Esophagus (tissue), 2 donors: ENCODE measurements around the gene CPM. TPM values are rescaled to one million over a fixed set of nuclear protein-coding genes. Genes with fewer than 3 reads are reported as not detected.
"Not testable (repeated sequence)": the region's sequence is repeated elsewhere in the genome, so short reads cannot be mapped to it uniquely, and the experiment has no call there.

Experiments used
- H3K27ac ChIP-seq, 2 donors: one replicate each; pipeline ENCODE4 v1.5.1; 2013; ENCODE audit warnings: low read depth in 2 of 2, mild to moderate bottlenecking in 2 of 2, inconsistent platforms in 1 of 2, low read length in 1 of 2, moderate library complexity in 1 of 2
- H3K27me3 ChIP-seq, 2 donors: one replicate each; pipeline ENCODE4 v1.6.1; 2013; ENCODE audit warnings: low read length in 2 of 2, control low read depth in 1 of 2, mild to moderate bottlenecking in 1 of 2; ENCODE audit not compliant: insufficient read depth in 2 of 2, control insufficient read depth in 1 of 2
- H3K36me3 ChIP-seq, 2 donors: one replicate each; pipeline ENCODE4 v1.6.1; 2013; ENCODE audit warnings: low read length in 1 of 2; ENCODE audit not compliant: control insufficient read depth in 2 of 2, insufficient read depth in 2 of 2
- H3K4me1 ChIP-seq, 2 donors: one replicate each; pipeline ENCODE4 v1.6.1; 2013; ENCODE audit warnings: low read length in 1 of 2; ENCODE audit not compliant: control insufficient read depth in 2 of 2, insufficient read depth in 2 of 2
- H3K4me3 ChIP-seq, 2 donors: one replicate each; pipeline ENCODE4 v1.5.1; 2013; ENCODE audit warnings: low read length in 2 of 2, mild to moderate bottlenecking in 2 of 2, low read depth in 1 of 2, moderate library complexity in 1 of 2
- H3K9me3 ChIP-seq, 2 donors: one replicate each; pipeline ENCODE4 v1.6.1; 2013; ENCODE audit warnings: mild to moderate bottlenecking in 2 of 2, low read depth in 1 of 2, low read length in 1 of 2, moderate library complexity in 1 of 2; ENCODE audit not compliant: control insufficient read depth in 2 of 2, insufficient read depth in 1 of 2
- WGBS, 2 donors: extraction: QIAGEN DNeasy Blood & Tissue Kit; methylation state at CpG; one replicate each; pipeline ENCODE4 v1.1.7; 2013; 5-methylcytosine and 5-hydroxymethylcytosine counted together
- polyA plus RNA-seq, 2 donors: library from polyadenylated mRNA; stranded (reverse); fragments of 200-250 nt; gene quantifications; one replicate each; pipeline ENCODE4 v1.2.3, GENCODE V29; 2013
- donor health status: healthy with polysubstance abuse.
- donor health status: Bipolar disorder and iron deficiency.

The CPM gene
- polyA plus RNA-seq, 2 donors: 1.8 to 4.1 TPM

DNA sequence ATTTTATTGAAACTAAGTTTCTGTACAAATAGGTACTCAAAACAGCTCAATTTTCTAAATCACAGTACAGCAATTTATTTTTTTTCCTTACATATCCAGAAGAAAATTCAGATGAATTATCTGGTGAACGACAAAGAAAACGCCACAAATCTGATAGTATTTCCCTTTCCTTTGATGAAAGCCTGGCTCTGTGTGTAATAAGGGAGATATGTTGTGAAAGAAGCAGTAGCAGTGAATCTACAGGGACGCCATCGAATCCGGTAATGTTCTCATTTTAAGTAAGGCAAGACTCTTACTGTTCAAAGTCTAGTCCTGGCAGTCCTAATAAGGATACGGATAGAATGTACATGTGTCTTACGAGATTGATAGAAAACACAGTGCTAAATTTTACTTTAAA is 104.3 kb downstream of the CPM start:
- Histone ChIP-seq H3K36me3 (peaks cover 2 to 12% of the 10 kb centered on the region in 2 donors), H3K9me3 (no peaks in the 10 kb centered on the region), H3K4me1 (no peaks in the 10 kb centered on the region), H3K27me3 (no peaks in the 10 kb centered on the region), H3K27ac (no peak overlapping the region), H3K4me3 (no peak overlapping the region)
- 86 to 88% methylated on average over 7 of the region's 7 CpGs for WGBS, 2 donors

- Histone ChIP-seq H3K36me3 (peaks cover 2 to 13% of the 10 kb centered on the region in 2 donors), H3K27ac (no peak overlapping the region), H3K4me1 (no peaks in the 10 kb centered on the region), H3K27me3 (no peaks in the 10 kb centered on the region), H3K4me3 (no peak overlapping the region), H3K9me3 (no peaks in the 10 kb centered on the region)
- WGBS, 2 donors: 82 to 86% methylated on average over 5 of the region's 5 CpGs
Measured at GRCh38 chr12:68827895-68828671, 104.9 kb downstream of the CPM start.

DNA sequence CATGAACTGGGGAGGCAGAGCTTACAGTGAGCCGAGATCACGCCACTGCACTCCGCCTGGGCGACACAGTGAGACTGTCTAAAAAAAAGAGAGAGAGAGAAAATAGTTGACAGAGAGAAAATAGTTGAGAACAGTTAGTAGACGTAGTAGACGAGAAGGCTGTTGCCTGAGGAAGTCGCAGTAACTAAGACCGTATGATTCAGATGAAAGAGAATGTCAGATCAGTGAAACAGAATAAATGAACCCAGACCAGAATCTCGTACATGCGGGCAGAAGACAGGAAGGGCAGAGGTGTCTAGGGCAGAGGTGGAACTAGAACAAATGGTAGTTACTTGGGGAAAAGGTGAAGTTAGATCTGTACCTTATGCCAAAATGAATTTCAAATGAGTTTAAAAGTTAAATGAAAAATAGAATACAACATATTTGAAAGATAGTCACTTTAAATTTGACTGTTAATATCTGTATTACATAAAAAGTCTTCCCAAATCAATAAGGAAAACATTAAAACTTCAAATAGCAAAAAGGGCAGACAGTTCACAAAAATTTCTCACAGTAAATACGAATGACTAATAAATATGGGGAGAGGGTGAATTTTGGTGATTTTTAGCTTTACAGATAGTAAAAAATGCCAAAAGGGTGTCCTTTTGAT is 107.3 kb downstream of the CPM start:
- Histone ChIP-seq H3K4me3 (no peak overlapping the region), H3K36me3 (peaks cover 2 to 20% of the 10 kb centered on the region in 2 donors), H3K27ac (no peak overlapping the region), H3K27me3 (no peaks in the 10 kb centered on the region), H3K4me1 (no peaks in the 10 kb centered on the region), H3K9me3 (no peaks in the 10 kb centered on the region)
- WGBS, 2 donors: 91 to 92% methylated on average over 11 of the region's 11 CpGs

DNA sequence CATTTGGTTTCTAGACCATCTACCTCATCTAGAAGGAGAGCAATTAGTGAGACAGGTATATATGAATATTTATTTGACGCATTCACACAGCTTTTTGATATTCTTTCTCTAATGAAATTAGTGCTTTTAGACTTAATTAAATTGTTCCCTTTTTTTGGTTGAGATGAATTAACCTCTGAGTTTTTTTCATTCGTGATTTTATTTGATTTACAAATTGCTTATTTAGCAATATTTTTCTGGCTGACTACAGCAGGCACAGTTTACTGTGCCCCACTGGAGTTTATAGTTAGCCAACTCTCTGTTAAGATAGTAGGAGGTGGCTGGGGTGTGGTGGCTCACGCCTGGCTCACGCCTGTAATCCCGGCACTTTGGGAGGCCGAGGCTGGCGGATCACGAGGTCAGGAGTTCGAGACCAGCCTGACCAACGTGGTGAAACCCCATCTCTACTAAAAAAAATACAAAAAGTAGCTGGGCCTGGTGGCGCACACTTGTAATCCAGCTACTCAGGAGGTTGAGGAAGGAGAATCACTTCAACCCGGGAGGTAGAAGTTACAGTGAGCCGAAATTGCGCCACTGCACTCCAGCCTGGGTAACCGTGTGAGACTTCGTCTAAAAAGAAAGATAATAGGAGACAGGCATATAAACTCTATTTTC is 108.2 kb downstream of the CPM start:
- Histone ChIP-seq H3K27me3 (no peaks in the 10 kb centered on the region), H3K36me3 (peaks cover 2 to 20% of the 10 kb centered on the region in 2 donors)
- 96 to 98% methylated on average over 16 of the region's 16 CpGs for WGBS, 2 donors

GRCh38 chr12:68824131-68824530 is 108.8 kb downstream of the CPM start:
- Histone ChIP-seq H3K27ac (no peak overlapping the region), H3K4me1 (no peaks in the 10 kb centered on the region), H3K4me3 (no peak overlapping the region), H3K27me3 (no peaks in the 10 kb centered on the region), H3K36me3 (peaks cover 2 to 20% of the 10 kb centered on the region in 2 donors), H3K9me3 (no peaks in the 10 kb centered on the region)
- 93 to 98% methylated on average over 5 of the region's 5 CpGs for WGBS, 2 donors

More for the DNA sequence above, 108.2 kb downstream of the CPM start:
- H3K27ac ChIP-seq: no peak overlapping the region
- H3K9me3 ChIP-seq: no peaks in the 10 kb centered on the region
- no peak overlapping the region for H3K4me3 ChIP-seq
- H3K4me1 ChIP-seq: no peaks in the 10 kb centered on the region

DNA sequence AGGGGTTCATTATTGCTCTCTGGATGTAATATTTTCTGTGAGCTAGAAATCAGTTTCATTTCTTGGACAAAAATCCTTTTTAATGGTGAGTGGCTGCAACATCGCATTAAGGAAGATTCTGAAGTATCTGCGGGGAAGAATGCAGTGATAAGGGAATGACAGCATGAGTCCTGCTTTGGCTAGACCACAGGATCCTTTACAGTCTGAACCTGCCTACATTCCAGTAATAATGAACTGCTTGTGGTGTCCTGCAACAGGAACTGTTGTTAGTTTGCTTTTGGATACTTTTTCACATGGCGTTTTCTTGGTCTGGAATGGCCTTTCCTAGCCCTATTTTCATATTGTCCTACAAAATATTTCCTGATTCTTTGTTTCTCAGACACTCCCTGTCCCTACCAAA is 109.3 kb downstream of the CPM start:
- H3K27ac ChIP-seq: no peak overlapping the region
- peaks cover 2 to 20% of the 10 kb centered on the region in 2 donors for H3K36me3 ChIP-seq
- no peak overlapping the region for H3K4me3 ChIP-seq
- H3K4me1 ChIP-seq: no peaks in the 10 kb centered on the region
- no peaks in the 10 kb centered on the region for H3K27me3 ChIP-seq
- no peaks in the 10 kb centered on the region for H3K9me3 ChIP-seq
- 88 to 89% methylated on average over 3 of the region's 3 CpGs for WGBS, 2 donors

GRCh38 chr12:68821357-68822188 is 111.4 kb downstream of the CPM start:
- H3K27ac ChIP-seq: no peak overlapping the region
- H3K4me3 ChIP-seq: no peak overlapping the region
- peaks cover 0 to 23% of the 10 kb centered on the region in 2 donors for H3K36me3 ChIP-seq
- no peaks in the 10 kb centered on the region for H3K9me3 ChIP-seq
- WGBS, 2 donors: 83 to 84% methylated on average over 6 of the region's 6 CpGs
- no peaks in the 10 kb centered on the region for H3K27me3 ChIP-seq
- H3K4me1 ChIP-seq: no peaks in the 10 kb centered on the region

DNA sequence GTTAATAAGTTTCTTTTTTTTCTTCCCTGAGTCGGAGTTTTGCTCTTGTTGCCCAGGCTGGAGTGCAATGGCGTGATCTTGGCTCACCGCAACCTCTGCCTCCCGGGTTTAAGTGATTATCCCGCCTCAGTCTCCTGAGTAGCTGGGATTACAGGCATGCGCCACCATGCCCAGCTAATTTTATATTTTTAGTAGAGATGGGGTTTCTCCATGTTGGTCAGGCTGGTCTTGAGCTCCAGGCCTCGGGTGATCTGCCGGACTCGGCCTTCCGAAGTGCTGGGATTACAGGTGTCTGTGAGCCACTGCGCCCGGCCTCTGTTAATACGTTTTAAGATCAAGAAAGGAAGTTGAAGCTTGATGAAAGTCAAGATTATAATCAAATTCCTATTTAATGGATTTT is 113.5 kb downstream of the CPM start:
- H3K4me1 ChIP-seq, H3K27me3 ChIP-seq, H3K9me3 ChIP-seq, H3K27ac ChIP-seq, H3K4me3 ChIP-seq: not testable (repeated sequence)
- WGBS, 2 donors: 95 to 96% methylated on average over 13 of the region's 13 CpGs
- peaks cover 3 to 20% of the 10 kb centered on the region in 2 donors for H3K36me3 ChIP-seq
